Measurements from ENCODE around the gene GRK5.

- no peak for TF ChIP-seq ZNF318 (IDR thresholded peaks at IDR 0.05; ENCODE audit: borderline replicate concordance in 1 of 2, low read depth in 1 of 2)
- no peak for TF ChIP-seq KLF13 (tag; IDR thresholded peaks at IDR 0.05; ENCODE audit: borderline replicate concordance, low read depth)
- TF ChIP-seq TBL1XR1 (IDR thresholded peaks at IDR 0.05; ENCODE audit: low read length in 2 of 2) = no peak
- TF ChIP-seq CTCF (IDR thresholded peaks at IDR 0.05 in 2 of 3, conservative IDR thresholded peaks at IDR 0.05 in 1 of 3; ENCODE audit: insufficient read depth in 2 of 3, low read depth in 1 of 3, low read length in 3 of 3) = peak; percentile 68 to 72 (median 68)
- TF ChIP-seq TAF1 (IDR thresholded peaks at IDR 0.05; ENCODE audit: control insufficient read depth, extremely low read depth, insufficient read depth, low read length, severe bottlenecking) = no peak
- TF ChIP-seq ZNF431 (CRISPR knock-in tag; IDR thresholded peaks at IDR 0.05) = no peak
- no peak for TF ChIP-seq CEBPB (tag; IDR thresholded peaks at IDR 0.05)
- TF ChIP-seq CEBPG (CRISPR knock-in tag; IDR thresholded peaks at IDR 0.05) = no peak
- TF ChIP-seq CEBPG (tag; conservative IDR thresholded peaks at IDR 0.05 in 1 of 2, IDR thresholded peaks at IDR 0.05 in 1 of 2) = no peak
- TF ChIP-seq TOE1 (IDR thresholded peaks at IDR 0.05; ENCODE audit: borderline replicate concordance) = no peak
- no peak for TF ChIP-seq TOE1 (CRISPR knock-in tag; IDR thresholded peaks at IDR 0.05; ENCODE audit: borderline replicate concordance, low read depth)
- no peak for TF ChIP-seq KLF1 (tag; IDR thresholded peaks at IDR 0.05)
- TF ChIP-seq E2F1 (CRISPR knock-in tag; IDR thresholded peaks at IDR 0.05) = no peak
- no peak for TF ChIP-seq RBM34 (IDR thresholded peaks at IDR 0.05; ENCODE audit: borderline replicate concordance, insufficient read depth, low read length)
- no peak for TF ChIP-seq SRF (CRISPR knock-in tag; IDR thresholded peaks at IDR 0.05)
Measured at GRCh38 chr10:119209035-119209735, 1.8 kb downstream of the GRK5 start.

All from K562 (cell line).